Endometrial microvascular endothelial cells (primary cell): ENCODE measurements around the gene CENPP. TPM values are rescaled to one million over a fixed set of nuclear protein-coding genes. Genes with fewer than 3 reads are reported as not detected.

Experiments
- in situ Hi-C: cut with HindIII; loops from 2 replicates; pipeline ENCODE4 v1.10.0; 2017; ENCODE audit warnings: low sequenced_read_pairs, low pct_unique_long_range_greater_than_20kb; ENCODE audit errors: inconsistent ontology term
- total RNA-seq: library from RNA; depleted of rRNA; stranded (reverse); fragments of >200 nt; gene quantifications from one replicate; pipeline ENCODE4 v1.2.3, GENCODE V29; 2015; ENCODE audit errors: inconsistent ontology term

CENPP gene
- total RNA-seq, 1 donor from 2014 or later = 3.6 TPM

- in situ Hi-C loops = no loop called here
These were observed 15.2 kb upstream of the CENPP start for GRCh38 chr9:92310562-92310961.

DNA sequence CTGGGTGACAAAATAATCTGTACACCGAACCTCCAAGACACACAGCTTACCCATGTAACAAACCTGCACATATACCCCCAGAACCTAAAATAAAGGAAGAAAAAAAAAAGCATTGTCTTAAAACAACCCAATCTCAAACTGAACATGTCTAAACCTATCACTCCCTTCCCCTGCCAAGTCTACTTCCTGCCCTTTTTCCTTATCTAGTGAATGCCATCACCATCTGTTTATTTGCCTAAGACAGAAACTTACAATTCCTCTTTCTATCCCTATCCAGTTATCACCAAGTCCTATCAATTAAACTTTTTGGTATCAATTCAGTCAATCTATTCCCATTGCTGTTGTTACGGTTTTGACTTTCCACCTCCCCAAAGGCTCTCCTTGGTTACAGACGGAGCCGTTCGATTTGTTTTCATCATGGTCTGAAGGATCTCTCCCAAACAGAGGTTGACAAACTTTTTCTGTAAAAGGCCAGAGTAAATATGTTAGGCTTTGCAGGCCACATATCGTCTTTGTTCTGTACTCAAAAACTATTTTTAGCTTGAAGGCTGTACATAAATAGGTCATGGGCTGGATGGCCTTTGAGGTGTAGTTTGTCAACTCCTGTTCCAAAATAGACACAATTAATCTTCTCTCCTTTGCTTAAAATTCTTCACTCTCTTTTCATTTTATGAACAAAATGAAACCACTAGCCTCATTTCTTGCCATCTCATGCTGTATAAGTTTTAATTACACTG is 12.7 kb upstream of the CENPP start:
- in situ Hi-C loops = no loop called here

- in situ Hi-C loops = no loop called here
These were observed 12.1 kb upstream of the CENPP start for GRCh38 chr9:92313624-92314012.

DNA sequence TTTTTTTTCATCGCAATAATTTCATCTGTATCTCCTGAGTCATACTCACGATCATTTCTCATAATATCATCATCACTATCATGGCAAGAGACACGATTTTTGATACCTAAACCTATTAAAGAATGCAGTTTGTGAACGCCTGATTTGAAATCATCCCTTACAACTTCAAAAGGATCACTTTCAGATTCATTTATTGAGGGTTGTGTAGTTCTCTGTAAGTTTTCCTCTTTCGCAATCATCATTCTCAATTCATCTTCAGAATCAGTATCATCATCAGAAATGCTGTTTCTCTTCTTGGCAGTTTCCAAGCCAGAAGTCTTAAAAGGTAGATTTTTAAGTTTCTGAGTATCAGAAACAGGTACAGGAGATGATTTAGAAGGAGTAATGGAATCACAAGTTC is 10.3 kb upstream of the CENPP start:
- in situ Hi-C loops = no loop called here

GRCh38 chr9:92324431-92324830 is 1.3 kb upstream of the CENPP start:
- in situ Hi-C loops = no loop called here

DNA sequence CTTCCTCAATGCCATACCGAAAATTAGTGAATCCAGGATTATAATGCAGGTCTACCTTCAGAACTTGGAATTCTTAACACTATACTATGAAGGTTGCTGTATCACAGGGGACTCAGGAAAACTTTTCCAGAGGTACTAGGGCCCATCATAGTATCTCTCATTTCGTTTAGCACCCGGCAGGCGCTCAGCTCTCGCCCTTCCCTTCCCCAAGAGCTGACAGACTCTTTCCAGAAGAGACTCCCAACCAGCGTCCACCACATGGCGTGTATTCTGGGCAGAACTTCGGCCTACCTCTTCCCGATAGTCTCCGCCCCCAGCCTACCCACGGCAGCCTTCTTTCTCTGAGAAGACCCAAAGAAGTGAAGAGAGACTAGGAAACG is 874 bp upstream of the CENPP start:
- in situ Hi-C loops = no loop called here

DNA sequence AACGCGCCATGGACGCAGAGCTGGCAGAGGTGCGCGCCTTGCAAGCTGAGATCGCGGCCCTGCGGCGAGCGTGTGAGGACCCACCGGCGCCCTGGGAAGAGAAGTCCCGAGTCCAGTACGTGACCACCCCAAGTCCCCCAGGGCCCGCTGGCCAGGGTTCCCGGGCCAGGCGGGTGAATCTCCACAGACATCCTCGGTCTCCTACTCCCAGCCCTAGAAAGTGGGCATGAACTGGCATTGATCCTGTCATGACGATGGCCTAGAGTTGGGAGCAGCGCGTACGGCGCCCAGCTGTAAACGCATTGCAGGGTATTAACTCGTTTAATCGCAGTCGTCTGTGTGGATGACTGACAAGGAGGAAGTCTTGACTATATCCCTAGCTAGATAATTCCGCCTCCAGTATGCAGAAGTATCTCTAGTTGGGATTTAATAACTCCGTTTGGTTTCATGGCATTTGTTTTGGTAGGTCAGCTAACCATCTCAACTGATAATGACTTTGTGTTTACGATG is 293 bp downstream of the CENPP start:
- in situ Hi-C loops = no loop called here

GRCh38 chr9:92327283-92327850 is 1.6 kb downstream of the CENPP start:
- in situ Hi-C loops = no loop called here

DNA sequence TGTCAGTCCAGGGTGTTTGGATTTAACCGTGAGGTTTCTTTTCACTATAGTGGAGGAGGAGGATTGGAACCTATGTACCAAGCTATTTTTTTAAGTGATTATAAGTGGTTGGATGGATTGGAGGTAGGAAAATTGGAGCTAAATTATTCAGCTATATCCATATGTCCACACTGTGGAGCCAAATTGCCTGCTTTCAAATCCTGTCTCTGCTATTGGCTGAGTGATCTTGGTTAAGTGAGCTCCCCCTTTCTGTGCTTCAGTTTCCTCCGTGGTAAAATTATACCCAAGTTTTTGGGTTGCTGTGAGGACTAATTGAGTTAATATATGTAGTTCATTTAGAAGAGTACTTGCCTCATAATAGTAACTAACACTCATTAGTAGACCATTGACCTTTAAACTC is 2.5 kb downstream of the CENPP start:
- in situ Hi-C loops = no loop called here

DNA sequence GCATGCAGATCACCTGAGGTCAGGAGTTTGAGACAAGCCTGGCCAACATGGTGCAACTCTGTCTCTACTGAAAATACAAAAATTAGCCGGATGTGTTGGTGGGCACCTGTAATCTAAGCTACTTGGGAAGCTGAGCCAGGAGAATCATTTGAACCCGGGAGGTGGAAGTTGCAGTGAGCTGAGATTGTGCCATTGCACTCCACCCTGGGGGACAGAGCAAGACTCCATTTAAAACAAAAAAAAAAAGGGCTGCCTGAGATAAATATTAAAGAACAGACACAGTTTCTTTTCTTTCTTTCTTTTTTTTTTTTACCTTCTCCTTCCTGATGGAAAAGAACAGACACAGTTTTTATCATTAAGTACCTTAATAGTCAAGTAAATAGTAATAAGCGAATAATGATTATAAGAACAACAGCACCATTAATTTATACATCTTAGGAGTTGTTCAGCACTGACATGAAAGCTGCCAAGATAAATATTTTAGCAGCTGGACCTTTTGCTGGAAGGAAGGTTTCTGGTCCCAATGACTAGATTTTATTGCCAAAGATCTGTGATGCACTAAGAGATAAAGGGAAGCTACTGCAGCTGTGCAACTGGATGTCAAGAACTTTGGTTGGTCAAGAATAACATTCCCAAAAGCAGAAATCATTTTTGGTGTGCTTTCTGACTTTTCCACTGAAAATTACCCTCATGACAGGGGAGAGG is 7.0 kb downstream of the CENPP start:
- in situ Hi-C loops = no loop called here

DNA sequence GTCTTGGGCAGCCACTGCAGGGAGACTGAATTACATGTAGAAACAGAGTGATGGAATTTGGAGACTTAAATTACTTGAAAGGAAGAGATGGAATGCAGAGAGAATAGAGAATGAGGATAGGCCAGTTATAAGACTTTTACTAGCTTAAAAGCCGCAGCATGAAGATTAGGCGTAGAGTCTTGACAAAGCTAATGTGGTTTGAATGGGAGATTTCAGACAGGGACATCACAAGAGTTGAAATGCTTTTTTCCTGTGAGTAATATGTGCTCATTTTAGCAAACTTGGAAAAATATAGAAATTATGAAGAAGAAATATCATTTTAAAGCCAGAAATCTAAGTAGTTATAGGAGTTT is 7.5 kb downstream of the CENPP start:
- in situ Hi-C loops = no loop called here

GRCh38 chr9:92341578-92341977 is 15.8 kb downstream of the CENPP start:
- in situ Hi-C loops = no loop called here

DNA sequence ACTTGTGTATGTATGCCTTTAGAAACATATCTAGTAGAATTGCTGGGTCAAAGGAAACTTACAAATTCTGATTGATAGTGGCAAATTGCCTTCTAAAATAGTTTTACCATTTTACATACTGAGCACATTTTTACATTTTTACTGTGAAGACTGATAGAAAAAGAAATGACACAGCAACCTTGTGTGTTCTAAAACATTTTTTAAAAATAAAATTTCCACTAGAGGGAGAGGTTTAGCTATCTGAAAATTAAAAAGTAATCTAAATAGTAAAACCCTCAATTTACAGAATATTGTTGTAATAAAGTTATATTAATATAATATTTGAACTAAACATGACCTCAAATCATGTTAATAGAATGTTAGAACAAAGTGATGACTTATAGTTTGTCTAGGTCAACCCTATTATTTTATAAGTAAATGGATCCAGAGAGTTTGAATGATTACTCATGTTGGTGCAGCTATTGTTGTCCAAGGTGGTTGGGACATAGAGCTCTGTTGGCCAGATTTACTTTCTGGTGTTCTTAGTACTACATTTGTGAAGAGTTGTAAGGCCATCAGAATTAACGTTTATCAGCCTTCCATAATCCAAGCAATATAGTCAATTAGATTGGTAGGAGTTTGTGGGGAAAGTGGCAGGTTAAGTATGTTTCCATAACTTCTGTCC is 17.2 kb downstream of the CENPP start:
- in situ Hi-C loops = no loop called here

DNA sequence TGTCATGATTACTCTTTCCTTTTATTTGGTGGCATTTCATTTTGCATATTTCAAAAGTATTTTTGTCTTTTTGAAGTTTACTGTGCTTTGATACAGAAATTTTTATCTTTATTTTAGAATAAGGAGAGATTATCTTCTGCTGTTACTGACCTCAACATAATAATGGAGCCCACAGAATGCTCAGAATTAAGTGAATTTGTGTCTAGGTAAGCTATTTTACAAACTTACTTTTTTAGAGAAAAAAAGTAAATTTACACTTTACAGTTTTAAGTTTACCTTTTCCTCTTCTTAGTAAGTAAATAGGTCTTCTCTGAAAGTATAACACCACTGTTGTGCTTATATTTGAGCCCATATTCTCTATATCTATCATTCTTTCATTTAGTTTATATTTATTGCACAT is 19.8 kb downstream of the CENPP start:
- in situ Hi-C loops = no loop called here

DNA sequence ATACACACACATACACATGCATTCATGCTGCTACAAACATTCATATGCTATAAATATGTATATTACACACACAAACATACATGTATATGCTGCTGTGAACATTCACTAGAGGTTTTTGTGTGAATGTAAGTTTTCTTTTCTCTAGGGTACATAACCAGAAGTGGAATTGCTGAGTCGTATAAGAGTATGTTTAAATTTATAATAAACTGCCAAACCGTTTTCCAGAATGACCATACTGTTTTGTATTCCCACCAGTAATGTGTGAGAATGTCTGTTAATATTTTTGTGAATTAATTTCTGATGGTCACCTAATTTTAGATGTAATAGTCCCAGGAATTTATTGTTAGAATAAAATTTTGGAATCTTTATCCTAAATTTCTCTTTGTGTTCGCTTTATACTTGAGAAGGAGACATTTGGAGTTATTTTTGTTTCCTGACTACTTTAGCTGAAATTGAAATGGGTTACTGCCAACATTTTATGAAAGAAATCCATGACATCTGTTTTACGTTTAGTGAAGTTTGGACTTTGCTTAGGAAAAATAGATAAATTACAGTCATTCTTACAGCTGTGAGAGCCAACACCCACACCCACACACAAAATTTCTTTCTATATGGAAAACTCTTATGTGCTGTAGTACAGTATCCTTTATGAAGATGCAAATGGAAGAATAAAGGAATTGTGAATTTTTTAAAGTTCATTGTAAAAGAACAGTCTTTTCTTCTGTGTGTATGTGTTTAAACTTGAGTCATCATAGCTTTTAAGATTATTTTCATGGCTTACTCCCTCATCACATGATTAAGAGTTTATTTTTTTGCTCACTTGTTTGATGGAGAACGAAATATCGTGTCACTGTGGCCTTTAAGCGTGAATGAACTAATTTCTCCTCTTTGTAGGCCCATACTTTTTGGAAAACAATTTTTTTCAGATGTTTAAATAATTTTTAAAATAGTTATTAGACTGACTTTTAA is 24.3 kb downstream of the CENPP start:
- in situ Hi-C loops = no loop called here

DNA sequence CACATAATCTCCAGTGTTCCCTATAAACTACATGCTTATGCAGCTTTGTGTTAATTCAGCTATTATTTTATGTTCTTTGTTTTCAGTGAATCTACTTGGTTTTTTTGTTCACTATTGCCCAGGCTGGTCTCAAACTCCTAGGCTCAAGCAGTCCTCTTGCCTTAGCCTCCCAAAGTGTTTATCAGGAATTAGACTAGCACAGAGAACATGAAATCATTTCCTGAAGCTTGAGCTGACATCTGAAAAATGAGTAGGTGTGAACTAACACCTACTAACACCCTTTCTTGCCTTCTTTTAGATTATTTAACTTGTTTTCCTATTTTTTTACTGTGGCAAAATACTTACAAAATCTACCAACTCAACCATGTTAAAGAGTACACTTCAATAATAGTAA is 25.0 kb downstream of the CENPP start:
- in situ Hi-C loops = no loop called here

GRCh38 chr9:92353051-92353450 is 27.3 kb downstream of the CENPP start:
- in situ Hi-C loops = no loop called here

DNA sequence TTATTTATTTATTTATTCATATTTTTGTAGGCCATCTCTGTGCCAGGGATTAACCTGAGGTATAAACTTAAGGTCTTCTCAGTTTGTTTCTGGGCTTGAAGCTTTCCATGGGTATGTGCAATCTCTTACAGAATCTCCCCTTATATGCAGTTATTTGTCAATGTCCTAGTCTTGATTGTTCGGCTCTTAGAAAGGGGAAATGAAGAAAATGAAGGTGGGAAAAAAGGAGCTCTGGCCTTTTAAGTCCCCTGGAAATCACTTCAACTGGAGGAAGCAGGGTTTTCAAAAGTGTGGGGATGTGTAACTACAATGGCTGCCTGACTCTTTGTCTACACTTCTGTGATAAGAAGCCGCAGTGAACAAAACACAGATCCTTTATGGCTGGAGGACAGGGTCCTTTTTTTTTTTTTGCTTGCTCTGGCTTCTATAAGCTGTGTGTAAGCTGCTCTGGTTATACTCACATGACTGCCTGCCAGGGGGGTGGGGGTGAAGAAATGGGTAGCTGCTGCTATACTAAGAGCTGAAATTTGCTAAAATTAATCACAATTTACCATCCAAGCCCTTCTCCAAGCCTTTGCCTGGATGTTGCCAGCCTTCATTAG is 33.7 kb downstream of the CENPP start:
- in situ Hi-C loops = no loop called here
